HG03571 (cell line): ENCODE measurements around the gene SLC25A6.
"Not testable (repeated sequence)": the region's sequence is repeated elsewhere in the genome, so short reads cannot be mapped to it uniquely, and the experiment has no call there.

Experiments used
- ATAC-seq: cut with Tn5 transposase; IDR thresholded peaks from one replicate; pipeline ENCODE4 v1.9.1; 2021; ENCODE audit not compliant: unreplicated experiment

The SLC25A6 gene

DNA sequence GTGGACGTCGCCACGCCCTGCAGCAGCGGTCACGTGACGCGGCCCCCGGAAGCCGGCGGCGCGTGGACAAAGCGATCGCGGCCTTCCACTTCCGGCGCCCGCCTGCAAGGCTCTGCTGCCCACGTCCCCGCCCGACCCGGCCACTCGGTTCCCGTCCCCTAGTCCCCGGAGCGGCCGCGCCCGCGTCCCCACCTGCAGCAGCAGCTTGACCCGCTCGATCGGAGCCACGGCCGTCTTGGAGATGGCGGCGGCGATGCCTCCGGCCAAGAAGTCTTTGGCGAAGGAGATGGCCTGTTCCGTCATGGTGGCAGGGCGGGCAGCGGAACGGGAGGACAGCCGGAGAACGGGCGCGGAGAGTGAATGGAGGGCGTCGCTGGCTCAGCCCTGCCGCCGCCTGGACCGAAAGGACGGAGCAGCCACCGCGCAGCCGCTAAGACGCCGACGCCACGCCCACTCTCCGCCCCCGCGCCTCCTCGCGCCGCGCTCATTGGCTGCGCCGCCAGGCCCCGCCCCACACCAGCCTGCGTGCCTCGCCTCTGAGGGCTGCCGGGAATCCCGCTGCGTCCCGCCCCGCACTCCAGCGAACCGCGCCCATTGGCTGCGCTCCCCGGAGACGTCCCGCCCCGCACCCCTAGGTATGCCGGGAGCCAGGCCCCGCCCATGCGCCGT lies at the start of gene SLC25A6:
Gene SLC25A6, minus strand, starts transcription at position 407 of the 669 bp plus-strand sequence. Its CDS starts 104 bp downstream, at position 303.
- ATAC-seq = peak; percentile 95

DNA sequence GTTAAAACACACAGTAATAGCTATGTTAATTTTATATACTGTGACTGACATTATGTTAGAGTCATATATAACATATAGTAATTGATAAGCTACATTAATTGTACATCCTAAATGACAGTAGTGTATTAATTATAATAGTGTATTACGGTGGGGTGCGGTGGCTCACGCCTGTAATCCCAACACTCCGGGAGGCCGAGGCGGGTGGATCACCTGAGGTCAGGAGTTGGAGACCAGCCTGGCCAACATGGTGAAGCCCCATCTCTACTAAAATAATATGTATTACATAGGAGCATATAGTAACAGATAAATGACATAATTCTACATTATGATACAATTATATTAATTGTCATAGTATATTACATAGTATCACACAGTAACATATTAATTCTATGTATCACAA lies 48.6 kb upstream of the SLC25A6 start:
- ATAC-seq = no peak

DNA sequence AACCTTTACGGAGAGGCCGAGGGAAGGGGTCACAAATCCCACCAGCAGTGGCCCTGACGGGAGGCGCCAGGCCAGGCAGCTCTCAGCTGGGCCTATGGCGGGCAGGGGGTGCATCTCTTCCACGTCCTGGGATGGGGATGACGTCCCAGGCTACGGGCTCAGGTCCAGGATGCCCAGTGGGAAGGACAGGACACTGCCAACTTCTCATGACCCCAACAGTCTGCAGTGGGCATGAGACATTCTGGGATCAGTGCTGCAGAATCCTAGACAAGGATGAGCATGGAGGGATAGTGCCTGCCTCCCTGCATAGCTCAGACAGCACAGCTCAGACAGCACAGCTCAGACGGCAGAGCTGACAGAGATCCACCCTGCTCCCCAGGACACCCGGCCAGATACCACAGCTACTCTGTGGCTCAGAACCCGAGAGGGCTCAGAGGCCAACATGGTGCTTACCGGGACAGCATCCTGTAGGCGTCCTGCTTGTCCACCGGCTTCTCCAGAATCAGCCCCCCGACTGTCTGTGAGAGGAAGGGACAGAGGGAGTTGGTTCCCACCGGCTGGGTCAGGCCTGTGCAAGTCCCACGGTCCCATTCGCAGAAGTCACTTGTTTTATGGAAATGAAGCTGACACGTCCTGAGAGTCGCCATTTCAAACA lies 43.5 kb upstream of the SLC25A6 start:
- ATAC-seq = no peak

DNA sequence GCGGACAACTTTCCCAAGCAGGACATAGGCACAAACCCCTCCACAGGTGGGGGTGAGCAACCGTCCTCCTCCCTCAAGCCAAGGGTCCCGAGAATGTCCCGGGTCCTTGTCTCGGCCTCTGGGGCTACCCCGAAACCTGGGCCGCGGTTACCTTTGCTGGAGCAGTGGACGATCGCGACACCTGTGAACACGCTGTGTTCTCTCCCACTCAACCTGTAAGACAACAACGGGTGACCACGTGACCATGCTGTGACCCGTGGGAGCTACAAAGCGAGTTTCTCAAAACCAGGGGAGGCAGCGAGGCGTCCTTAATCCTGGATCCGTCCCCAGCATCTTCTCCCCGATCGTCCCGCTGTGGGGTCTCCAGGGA lies 42.9 kb upstream of the SLC25A6 start:
- ATAC-seq = no peak

DNA sequence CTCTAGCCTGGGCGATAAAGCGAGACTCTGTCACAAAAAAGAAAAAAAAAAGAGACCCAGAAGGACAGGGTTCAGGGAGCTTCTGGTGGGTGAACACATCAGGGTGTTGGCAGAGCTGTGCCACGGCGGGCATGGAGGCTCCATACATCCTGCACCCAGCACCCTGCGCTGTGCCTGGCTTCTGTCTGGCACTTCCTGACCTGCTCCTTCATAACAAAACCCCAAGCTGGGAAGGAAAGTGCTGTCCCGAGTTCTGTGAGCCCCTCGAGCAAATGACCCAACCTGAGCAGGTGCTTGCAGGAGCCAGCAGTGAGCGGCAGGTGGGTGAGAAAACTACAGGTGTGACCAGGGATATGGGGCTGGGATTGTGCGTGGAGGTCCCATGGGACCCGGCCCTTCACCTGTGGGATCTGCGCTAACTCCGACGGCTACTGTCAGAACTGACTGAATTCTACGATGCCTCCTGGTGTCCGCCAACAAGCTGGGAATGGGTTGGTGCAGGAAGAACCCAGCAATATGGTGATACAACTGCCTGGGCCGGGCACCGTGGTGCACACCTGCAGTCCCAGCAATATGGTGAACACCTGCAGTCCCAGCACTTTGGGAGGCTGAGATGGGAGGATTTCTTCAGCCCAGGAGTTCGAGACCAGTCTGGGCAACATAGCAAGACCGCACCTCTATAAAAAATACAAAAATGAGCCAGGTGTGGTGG lies 41.9 kb upstream of the SLC25A6 start:
- ATAC-seq = no peak

DNA sequence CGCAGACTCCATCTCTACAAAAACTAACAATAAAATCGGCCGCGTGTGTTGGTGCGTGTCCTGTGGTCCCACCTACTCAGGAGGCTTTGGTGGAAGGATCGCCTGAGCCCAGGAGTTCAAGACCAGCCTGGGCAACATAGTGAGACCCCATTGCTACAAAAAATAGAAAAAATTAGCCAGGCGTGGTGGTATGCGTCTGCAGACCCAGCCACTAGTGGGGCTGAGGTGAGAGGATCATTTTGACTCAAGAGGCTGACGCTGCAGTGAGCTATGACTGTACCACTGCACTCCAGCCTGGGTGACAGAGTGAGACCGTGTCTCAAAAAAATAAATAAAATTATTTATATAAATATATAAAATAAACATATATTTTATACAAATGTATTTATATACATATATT lies 38.5 kb upstream of the SLC25A6 start:
- no peak for ATAC-seq

DNA sequence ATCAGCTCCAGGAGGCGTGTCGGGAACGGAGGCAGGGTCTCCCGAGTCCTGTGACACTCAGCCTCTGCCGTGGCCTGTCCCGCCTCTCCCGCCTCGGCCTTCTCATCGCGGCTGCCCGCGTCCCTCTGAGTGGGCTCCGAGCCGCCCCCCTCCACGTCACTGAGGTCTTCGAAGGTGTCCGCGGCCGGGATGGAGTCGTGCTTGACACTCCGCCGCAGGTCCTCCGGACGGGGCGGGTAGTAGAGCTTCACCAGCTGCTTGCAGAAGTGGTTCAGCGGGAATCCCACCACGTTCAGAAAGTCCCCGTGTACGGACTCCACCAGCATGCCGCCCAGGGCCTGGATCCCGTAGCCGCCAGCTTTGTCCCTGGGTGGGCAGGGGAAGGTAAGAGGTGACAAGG lies 35.8 kb upstream of the SLC25A6 start:
- no peak for ATAC-seq

DNA sequence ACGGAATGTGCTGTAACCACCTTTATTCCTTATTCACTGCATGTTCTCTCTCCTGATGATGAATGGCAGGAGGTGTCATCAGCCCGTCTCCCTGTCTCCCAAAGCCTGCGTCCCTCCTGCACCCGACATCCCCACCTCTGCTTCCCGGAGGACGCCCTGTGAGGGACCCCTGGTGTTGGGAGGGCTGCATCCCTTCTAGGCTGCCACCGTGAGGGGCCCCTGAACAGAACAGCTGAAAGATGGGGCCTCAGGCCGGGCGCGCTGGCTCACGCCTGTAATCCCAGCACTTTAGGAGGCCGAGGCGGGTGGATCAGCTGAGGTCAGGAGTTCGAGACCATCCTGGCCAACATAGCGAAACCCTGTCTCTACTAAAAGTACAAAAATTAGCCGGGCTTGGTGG lies 34.4 kb upstream of the SLC25A6 start:
- not testable (repeated sequence) for ATAC-seq

DNA sequence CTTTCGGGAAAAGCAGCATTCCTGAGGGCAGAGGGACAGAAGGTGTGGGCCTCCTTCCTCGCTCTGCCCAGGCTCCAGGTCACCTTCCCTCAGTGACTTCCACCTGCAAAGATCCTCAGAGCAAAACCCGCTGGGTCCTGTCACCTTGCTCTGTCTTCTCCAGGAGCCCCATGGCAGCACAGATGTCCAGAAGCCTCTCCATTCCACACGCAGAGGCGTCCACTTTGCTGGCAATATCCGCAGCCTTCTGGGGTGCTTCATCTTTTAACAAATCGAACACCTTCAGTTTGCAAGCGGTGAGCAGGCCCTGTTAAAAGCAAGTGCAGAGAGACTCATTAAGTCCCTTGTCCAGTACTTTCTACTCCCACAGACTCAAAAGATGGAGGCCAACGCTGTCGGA lies 33.5 kb upstream of the SLC25A6 start:
- no peak for ATAC-seq

DNA sequence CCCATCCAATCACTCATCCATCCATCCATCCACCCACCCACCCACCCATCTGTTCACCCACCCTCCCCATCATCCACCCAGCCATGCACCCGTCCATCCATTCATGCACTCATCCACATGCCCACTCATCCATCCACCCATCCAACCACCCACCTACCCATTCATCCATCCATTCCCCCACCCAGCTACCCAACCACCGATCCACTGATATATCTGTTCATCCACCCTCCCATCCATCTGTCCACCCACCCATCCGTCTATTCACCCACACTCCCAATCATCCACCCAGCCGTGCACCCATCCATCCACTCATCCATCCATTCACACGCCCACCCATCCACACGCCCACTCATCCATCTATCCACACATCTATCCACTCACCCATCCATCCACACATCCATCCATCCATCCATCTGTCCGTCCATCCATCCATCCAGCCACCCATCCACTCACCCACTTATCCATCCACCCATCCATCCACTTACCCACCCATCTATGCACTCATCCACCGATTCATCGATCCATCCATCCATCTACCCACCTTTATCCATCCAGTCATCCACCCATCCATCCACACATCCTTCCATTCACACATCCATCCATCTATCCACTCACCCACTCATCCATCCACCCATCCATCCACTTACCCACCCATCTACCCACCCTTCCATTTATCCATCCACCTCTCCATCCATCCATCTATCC lies 32.4 kb upstream of the SLC25A6 start:
- no peak for ATAC-seq

DNA sequence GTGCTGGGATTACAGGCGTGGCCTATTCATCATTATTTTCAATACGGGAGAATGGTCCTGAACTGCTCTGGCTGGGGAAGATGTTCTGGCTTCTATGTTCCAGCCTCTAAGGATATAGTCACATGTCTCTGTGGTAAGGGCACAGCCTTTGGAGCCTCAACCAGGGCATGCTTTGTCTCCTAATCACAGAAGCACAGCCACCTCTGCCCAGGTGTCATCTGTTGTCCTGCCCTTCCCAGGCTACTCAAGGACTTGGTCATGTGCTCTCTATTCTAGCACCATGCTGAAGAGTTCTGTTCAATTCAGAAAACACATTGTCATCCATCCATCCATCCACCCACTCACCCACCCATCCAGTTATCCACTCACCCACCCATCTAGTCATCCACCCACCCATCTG lies 31.3 kb upstream of the SLC25A6 start:
- no peak for ATAC-seq

DNA sequence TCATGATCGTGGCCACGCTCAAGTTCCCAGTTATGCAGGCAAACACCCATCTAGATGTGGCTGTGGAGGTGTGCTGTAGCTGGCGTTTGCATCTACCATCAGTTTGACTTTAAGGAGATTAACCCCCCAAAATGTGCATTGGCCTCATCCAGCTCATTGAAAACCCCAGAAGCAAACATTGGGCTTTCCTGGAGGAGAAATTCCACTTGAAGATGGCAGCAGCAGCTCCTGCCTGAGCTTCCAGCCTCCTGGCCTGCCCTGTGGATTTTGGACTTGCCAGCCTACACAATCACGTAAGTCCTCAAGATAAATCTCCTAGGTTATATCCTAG lies 30.2 kb upstream of the SLC25A6 start:
- ATAC-seq = no peak

DNA sequence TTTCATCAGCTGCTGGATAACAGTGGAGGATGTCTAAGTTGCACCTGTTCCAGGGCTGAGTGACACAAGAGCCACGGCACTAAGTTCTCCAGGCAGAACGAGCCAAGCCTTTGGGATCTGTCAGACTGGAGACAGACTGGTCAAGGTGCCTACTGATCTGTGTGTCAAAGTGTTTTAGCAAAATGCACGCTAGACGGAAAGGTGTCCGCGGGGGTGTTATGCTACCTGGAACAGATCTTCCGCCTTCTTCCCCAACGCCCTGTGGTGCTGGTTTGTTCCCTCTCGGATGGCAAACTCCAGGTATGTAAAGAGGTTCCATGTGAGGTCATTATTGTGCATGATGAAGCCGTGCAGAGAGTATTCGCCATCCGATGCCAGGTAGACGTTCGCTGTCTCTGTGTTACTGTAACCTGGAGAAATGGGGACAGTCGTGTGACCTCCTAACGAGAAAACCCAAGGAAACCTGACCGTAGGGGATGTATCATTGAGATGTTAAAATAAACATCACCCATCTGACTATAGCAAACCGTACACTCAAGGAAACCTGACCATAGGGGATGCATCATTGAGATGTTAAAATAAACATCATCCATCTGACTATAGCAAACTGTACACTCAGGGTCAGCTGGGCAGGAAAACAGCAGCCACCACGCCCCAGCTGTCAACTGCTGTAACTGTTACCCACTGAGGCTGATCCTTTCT lies 29.7 kb upstream of the SLC25A6 start:
- ATAC-seq = no peak

DNA sequence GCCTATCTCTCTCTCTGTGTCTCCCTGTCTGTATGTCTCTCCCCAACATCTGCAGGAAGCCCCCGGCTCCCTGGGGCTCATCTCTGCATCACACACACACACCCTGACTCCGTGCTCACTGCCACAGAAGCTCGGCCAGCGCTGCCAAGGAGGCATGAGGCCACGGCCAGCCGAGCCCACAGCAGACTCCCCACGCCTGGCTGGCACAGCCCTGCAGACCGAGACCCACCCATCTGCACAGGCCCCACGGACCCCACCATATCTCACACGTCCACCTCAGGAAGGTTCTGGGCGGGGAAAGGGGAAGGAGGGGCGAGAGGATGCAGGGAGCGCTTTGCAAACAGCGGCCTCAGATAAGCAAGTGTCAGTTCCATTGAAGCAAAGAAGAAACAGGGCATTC lies 28.5 kb upstream of the SLC25A6 start:
- ATAC-seq = no peak

DNA sequence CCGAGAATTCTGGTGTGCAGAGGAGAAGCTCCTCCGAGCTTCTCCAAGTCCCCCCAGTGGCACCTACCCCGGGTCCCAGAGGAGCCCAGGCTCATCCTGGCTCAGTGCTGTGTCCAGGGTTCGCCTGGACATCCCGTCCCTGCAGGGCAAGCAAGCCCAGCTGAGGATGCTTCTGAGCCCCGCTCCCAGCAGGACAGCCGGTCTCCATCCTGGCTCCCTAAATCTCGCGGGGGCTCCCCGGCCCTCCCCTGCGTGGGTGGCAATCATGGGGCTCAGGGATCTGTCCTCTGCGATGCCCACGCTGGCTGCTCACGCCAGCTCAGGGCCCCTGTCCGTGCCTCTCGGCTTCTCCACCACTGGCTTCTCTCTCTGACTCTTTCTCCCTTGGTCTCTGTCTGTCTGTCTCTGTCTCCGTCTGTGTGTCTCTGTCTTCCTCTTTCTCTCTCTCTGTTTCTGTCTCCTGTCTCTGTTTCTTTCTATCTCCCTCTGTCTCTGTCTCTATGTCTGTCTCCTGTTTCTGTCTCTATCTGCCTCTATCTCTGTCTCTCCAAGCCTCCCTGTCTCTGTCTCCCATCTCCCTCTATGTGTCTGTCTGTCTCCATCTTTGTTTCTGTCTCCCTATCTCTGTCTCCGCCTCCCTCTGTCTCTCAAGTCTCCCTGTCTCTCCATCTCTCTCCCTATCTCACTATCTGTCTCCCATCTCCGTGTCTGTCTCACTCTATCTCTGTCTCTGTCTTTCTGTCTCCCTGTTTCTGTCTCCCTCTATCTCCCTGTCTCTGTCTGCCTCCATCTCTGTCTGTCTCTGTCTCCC lies 27.8 kb upstream of the SLC25A6 start:
- ATAC-seq = no peak

DNA sequence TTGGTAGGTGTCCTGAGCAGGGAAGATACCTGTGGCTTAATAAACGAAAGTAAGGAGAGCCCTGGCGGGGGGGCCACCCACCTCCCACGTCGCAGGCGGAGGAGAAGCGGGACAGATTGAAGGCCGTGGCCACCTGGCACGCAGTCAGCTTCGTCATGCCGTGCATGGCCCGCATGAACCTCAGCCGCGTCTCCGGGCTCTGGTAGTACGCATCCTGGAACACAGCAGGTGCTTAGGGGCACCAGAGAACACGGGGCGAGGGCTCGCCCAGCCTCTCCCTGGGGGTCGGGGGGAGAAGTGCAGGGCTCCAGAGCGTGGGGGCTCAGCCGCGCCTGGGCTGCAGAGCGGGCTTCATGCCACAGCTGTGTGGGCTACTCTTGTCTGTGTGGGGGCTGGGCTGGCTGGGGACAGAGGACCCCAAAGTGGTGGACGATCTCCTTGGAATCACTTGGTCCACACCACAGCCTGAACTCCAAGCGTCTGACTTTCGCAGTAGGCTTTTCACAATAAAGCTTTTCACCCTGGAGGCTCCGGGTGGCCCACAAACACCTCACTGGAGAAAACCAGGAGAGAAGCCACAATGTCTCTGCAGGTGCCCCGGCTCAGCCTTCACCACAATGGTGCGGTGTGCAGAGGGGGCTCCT lies 27.1 kb upstream of the SLC25A6 start:
- no peak for ATAC-seq

DNA sequence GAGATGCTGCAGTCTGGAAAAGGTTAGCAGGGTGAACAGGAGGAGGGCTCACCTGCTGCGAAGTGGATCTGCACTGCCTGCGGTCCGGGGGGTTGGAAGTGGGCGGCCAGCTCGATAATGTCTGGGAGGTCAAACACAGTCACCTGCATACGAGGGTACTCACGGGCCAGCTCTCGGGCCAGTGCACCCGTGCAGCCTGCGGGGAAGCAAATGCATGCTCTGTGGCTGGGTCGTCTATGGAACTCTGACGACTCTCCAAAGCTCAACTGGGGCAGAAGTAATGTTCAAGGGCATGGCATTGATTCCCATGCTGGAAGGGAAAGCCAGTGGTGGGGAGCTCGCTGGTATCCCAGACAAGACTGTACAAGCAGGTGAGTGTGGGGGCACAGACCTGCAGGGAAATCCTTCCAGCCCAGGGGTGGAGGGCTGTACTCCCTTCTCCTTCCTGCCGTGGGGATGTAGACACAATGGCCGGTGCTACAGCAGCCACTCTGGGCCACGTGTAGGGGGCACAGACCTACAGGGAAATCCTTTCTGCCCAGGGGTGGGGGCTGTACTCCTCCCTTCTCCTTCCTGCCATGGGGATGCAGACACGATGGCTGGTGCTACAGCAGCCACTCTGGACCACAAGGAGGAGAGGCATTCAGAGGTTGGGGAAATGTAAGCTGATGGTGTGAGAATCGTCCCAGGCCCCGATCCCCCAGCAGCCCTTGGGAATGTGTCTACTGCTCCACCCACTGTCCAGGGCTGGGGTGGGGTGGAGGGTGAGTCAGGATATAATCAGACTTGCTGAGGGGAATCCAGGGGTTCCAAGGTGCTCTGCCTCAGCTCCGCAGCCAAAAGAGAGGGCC lies 26.2 kb upstream of the SLC25A6 start:
- no peak for ATAC-seq

DNA sequence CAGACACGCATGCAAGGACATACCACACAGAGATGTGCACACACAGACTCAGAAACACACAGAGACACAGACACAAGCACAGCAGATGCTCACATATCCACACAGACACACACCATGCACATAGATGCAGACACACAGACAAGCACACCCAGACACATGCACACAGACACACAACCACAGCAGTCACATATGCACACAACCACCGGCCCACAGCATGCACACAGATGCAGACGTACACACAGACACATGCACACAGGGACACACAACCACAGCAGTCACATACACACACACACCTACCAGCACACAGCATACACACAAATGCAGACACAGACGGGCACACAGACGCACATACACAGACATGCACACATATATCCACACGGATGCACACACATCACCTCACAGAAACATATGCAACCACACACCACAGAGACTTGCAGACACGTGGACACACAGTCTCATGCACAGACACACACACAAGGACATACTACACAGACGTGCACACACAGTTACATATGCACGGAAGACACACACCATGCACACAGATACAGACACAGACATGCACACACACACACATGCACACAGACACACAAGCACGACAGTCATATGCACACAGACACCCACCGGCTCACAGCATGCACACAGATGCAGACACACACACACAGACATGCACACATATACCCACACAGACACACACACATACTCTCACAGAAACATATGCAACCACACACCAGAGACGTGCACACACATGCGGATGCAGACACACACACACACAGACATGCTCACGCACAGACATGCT lies 25.2 kb upstream of the SLC25A6 start:
- no peak for ATAC-seq
